ENCODE results near the gene CASTOR1.

CASTOR1 gene

GRCh38 chr22:30243661-30244060 is 45.6 kb downstream of the CASTOR1 start:
- DNase-seq (ENCODE audit: low read depth): no peak
- TF ChIP-seq CTCF (IDR thresholded peaks at IDR 0.05; ENCODE audit: control insufficient read depth, insufficient read depth, low read depth, low read length, missing control alignments): no peak
- no peak overlapping the region for H3K4me3 ChIP-seq (ENCODE audit: control insufficient read depth, low read depth, low read length)

GRCh38 chr22:30241576-30242371 is 47.5 kb downstream of the CASTOR1 start:
- no peak for DNase-seq (ENCODE audit: low read depth)
- no peak for TF ChIP-seq CTCF (IDR thresholded peaks at IDR 0.05; ENCODE audit: control insufficient read depth, insufficient read depth, low read depth, low read length, missing control alignments)
- no peak overlapping the region for H3K4me3 ChIP-seq (ENCODE audit: control insufficient read depth, low read depth, low read length)

- no peak for DNase-seq (ENCODE audit: low read depth)
- TF ChIP-seq CTCF (IDR thresholded peaks at IDR 0.05; ENCODE audit: control insufficient read depth, insufficient read depth, low read depth, low read length, missing control alignments): no peak
Measured at GRCh38 chr22:30240541-30241417, 48.5 kb downstream of the CASTOR1 start.

GRCh38 chr22:30239488-30240405 is 49.6 kb downstream of the CASTOR1 start:
- H3K4me3 ChIP-seq (ENCODE audit: control insufficient read depth, low read depth, low read length): no peak overlapping the region
- no peak for TF ChIP-seq CTCF (IDR thresholded peaks at IDR 0.05; ENCODE audit: control insufficient read depth, insufficient read depth, low read depth, low read length, missing control alignments)
- DNase-seq (ENCODE audit: low read depth): no peak

More at GRCh38 chr22:30240541-30241417, 48.5 kb downstream of the CASTOR1 start:
- no peak overlapping the region for H3K4me3 ChIP-seq (ENCODE audit: control insufficient read depth, low read depth, low read length)

GRCh38 chr22:30238661-30239487 is 50.4 kb downstream of the CASTOR1 start:
- no peak for TF ChIP-seq CTCF (IDR thresholded peaks at IDR 0.05; ENCODE audit: control insufficient read depth, insufficient read depth, low read depth, low read length, missing control alignments)
- DNase-seq (ENCODE audit: low read depth): no peak
- no peak overlapping the region for H3K4me3 ChIP-seq (ENCODE audit: control insufficient read depth, low read depth, low read length)
